ENCODE results near the gene CDKL4. TPM values are rescaled to one million over a fixed set of nuclear protein-coding genes. Genes with fewer than 3 reads are reported as not detected.
"Not testable (repeated sequence)": the region's sequence is repeated elsewhere in the genome, so short reads cannot be mapped to it uniquely, and the experiment has no call there.

CDKL4 gene
- total and polyA plus RNA-seq, 2 of the 13 experiments (the other 11 are each of a cell fraction or from before 2014, with no cell fraction given) = 0.29 to 0.50 TPM

DNA sequence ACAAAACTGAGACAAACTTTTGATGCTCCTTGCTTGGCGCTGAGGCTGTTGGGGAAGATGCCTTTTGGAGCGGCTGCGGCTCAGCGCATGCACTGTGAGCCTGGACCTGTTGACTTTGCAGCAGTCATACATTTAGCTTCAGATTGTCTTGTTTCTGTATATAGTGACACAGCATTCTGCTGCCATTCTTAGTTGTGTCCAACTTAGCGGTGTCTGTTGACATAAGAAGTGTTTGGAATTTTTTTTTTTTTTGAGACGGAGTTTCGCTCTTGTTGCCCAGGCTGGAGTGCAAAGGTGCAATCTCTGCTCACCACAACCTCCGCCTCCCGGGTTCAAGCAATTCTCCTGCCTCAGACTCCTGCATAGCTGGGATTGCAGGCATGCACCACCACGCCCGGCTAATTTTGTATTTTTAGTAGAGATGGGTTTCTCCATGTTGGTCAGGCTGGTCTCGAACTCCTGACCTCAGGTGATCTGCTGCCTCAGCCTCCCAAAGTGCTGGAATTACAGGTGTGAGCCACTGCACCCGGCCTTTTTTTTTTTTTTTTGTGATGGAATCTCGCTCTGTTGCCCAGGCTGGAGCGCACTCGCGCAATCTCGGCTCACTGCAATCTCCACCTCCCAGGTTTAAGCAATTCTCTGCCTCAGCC lies 105.5 kb downstream of the CDKL4 start (continued):
- TF ChIP-seq, protein P1, sequence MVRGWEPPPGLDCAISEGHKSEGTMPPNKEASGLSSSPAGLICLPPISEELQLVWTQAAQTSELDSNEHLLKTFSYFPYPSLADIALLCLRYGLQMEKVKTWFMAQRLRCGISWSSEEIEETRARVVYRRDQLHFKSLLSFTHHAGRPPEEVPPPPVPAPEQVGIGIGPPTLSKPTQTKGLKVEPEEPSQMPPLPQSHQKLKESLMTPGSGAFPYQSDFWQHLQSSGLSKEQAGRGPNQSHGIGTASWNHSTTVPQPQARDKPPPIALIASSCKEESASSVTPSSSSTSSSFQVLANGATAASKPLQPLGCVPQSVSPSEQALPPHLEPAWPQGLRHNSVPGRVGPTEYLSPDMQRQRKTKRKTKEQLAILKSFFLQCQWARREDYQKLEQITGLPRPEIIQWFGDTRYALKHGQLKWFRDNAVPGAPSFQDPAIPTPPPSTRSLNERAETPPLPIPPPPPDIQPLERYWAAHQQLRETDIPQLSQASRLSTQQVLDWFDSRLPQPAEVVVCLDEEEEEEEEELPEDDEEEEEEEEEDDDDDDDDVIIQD (CRISPR knock-in tag; IDR thresholded peaks at IDR 0.05; ENCODE audit: low read depth) = peak; percentile 62
- TF ChIP-seq, protein P2, sequence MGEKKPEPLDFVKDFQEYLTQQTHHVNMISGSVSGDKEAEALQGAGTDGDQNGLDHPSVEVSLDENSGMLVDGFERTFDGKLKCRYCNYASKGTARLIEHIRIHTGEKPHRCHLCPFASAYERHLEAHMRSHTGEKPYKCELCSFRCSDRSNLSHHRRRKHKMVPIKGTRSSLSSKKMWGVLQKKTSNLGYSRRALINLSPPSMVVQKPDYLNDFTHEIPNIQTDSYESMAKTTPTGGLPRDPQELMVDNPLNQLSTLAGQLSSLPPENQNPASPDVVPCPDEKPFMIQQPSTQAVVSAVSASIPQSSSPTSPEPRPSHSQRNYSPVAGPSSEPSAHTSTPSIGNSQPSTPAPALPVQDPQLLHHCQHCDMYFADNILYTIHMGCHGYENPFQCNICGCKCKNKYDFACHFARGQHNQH (CRISPR knock-in tag; IDR thresholded peaks at IDR 0.05) = peak; percentile 29; the same call in 1 of the 2 replicates
- peak in 1 of 2 experiments; percentile 88; a peak in 2 of 4 replicates for TF ChIP-seq EP300 (IDR thresholded peaks at IDR 0.05; ENCODE audit: low read depth in 2 of 2, low read length in 2 of 2)
- TF ChIP-seq EP300 (CRISPR knock-in tag; IDR thresholded peaks at IDR 0.05; ENCODE audit: borderline replicate concordance) = peak; percentile 68; the same call in 1 of the 2 replicates
- TF ChIP-seq BRCA1 (CRISPR knock-in tag; IDR thresholded peaks at IDR 0.05) = peak; percentile 82; the same call in 1 of the 2 replicates
- TF ChIP-seq, protein P3, sequence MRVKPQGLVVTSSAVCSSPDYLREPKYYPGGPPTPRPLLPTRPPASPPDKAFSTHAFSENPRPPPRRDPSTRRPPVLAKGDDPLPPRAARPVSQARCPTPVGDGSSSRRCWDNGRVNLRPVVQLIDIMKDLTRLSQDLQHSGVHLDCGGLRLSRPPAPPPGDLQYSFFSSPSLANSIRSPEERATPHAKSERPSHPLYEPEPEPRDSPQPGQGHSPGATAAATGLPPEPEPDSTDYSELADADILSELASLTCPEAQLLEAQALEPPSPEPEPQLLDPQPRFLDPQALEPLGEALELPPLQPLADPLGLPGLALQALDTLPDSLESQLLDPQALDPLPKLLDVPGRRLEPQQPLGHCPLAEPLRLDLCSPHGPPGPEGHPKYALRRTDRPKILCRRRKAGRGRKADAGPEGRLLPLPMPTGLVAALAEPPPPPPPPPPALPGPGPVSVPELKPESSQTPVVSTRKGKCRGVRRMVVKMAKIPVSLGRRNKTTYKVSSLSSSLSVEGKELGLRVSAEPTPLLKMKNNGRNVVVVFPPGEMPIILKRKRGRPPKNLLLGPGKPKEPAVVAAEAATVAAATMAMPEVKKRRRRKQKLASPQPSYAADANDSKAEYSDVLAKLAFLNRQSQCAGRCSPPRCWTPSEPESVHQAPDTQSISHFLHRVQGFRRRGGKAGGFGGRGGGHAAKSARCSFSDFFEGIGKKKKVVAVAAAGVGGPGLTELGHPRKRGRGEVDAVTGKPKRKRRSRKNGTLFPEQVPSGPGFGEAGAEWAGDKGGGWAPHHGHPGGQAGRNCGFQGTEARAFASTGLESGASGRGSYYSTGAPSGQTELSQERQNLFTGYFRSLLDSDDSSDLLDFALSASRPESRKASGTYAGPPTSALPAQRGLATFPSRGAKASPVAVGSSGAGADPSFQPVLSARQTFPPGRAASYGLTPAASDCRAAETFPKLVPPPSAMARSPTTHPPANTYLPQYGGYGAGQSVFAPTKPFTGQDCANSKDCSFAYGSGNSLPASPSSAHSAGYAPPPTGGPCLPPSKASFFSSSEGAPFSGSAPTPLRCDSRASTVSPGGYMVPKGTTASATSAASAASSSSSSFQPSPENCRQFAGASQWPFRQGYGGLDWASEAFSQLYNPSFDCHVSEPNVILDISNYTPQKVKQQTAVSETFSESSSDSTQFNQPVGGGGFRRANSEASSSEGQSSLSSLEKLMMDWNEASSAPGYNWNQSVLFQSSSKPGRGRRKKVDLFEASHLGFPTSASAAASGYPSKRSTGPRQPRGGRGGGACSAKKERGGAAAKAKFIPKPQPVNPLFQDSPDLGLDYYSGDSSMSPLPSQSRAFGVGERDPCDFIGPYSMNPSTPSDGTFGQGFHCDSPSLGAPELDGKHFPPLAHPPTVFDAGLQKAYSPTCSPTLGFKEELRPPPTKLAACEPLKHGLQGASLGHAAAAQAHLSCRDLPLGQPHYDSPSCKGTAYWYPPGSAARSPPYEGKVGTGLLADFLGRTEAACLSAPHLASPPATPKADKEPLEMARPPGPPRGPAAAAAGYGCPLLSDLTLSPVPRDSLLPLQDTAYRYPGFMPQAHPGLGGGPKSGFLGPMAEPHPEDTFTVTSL (CRISPR knock-in tag; IDR thresholded peaks at IDR 0.05; ENCODE audit: borderline replicate concordance) = peak; percentile 82; the same call in 1 of the 2 replicates
- TF ChIP-seq MAFF (IDR thresholded peaks at IDR 0.05; ENCODE audit: low read depth, low read length) = peak; percentile 87
- TF ChIP-seq HDAC1 (CRISPR knock-in tag; IDR thresholded peaks at IDR 0.05) = peak; percentile 60; the same call in 1 of the 2 replicates
- TF ChIP-seq ATF7 (IDR thresholded peaks at IDR 0.05); CREM (CRISPR knock-in tag; IDR thresholded peaks at IDR 0.05): not testable (repeated sequence)
- TF ChIP-seq ATF7 (CRISPR knock-in tag; IDR thresholded peaks at IDR 0.05) = peak; percentile 64; the same call in 1 of the 2 replicates
- peak; percentile 93 for TF ChIP-seq MAFG (CRISPR knock-in tag; IDR thresholded peaks at IDR 0.05)
- peak; percentile 60; the same call in 1 of the 2 replicates for TF ChIP-seq ZNF614 (CRISPR knock-in tag; IDR thresholded peaks at IDR 0.05; ENCODE audit: borderline replicate concordance)
- TF ChIP-seq ZSCAN21 (CRISPR knock-in tag; IDR thresholded peaks at IDR 0.05; ENCODE audit: borderline replicate concordance) = peak; percentile 29; the same call in 1 of the 2 replicates
- TF ChIP-seq CREM (IDR thresholded peaks at IDR 0.05) = peak; percentile 59
- TF ChIP-seq HIVEP1 (CRISPR knock-in tag; IDR thresholded peaks at IDR 0.05) = 0 out of 2 replicates have a peak, but pooled peaks have one; percentile 26
- TF ChIP-seq HDAC2 (CRISPR knock-in tag; IDR thresholded peaks at IDR 0.05) = peak; percentile 74
- TF ChIP-seq, protein P4, sequence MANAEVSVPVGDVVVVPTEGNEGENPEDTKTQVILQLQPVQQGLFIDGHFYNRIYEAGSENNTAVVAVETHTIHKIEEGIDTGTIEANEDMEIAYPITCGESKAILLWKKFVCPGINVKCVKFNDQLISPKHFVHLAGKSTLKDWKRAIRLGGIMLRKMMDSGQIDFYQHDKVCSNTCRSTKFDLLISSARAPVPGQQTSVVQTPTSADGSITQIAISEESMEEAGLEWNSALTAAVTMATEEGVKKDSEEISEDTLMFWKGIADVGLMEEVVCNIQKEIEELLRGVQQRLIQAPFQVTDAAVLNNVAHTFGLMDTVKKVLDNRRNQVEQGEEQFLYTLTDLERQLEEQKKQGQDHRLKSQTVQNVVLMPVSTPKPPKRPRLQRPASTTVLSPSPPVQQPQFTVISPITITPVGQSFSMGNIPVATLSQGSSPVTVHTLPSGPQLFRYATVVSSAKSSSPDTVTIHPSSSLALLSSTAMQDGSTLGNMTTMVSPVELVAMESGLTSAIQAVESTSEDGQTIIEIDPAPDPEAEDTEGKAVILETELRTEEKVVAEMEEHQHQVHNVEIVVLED (CRISPR knock-in tag; IDR thresholded peaks at IDR 0.05; ENCODE audit: borderline replicate concordance) = 0 out of 2 replicates have a peak, but pooled peaks have one; percentile 13

All from HepG2 (cell line).